Liver (tissue), 9 donors: Measurements from ENCODE around the gene BDKRB2. TPM values are rescaled to one million over a fixed set of nuclear protein-coding genes. Genes with fewer than 3 reads are reported as not detected.

Experiments used
- DNase-seq: peaks from one replicate; pipeline ENCODE4 v3.0.0-alpha.2; 2017; ENCODE audit warnings: low spot score
- H3K27ac ChIP-seq, 2 donors: one replicate each; pipeline ENCODE4 v1.7.0; 2013; ENCODE audit warnings: inconsistent platforms in 2 of 2, low read length in 2 of 2, control low read depth in 1 of 2, low read depth in 1 of 2, mild to moderate bottlenecking in 1 of 2
- H3K27me3 ChIP-seq, 4 donors: one replicate each; pipeline versions ENCODE4 v1.6.1 to v1.7.0; 2013; ENCODE audit warnings: low read length in 3 of 4, inconsistent platforms in 1 of 4, mild to moderate bottlenecking in 1 of 4, moderate library complexity in 1 of 4; ENCODE audit not compliant: control insufficient read depth in 4 of 4, insufficient read depth in 4 of 4
- H3K36me3 ChIP-seq, 4 donors: one replicate each; pipeline versions ENCODE4 v1.6.1 to v1.7.0; 2013; ENCODE audit warnings: low read length in 3 of 4, mild to moderate bottlenecking in 3 of 4, low read depth in 1 of 4, moderate library complexity in 1 of 4; ENCODE audit not compliant: control insufficient read depth in 4 of 4, insufficient read depth in 3 of 4
- H3K4me1 ChIP-seq, 4 donors: one replicate each; pipeline versions ENCODE4 v1.6.1 to v1.7.0; 2013; ENCODE audit warnings: low read length in 3 of 4, mild to moderate bottlenecking in 3 of 4, moderate library complexity in 1 of 4; ENCODE audit not compliant: control insufficient read depth in 4 of 4, insufficient read depth in 4 of 4
- H3K4me3 ChIP-seq, 3 donors: one replicate each; pipeline versions ENCODE4 v1.6.1 to v1.7.0; 2013; ENCODE audit warnings: low read length in 3 of 3, control low read depth in 1 of 3, low read depth in 1 of 3, mild to moderate bottlenecking in 1 of 3
- H3K9ac ChIP-seq, 2 donors: one replicate each; pipeline ENCODE4 v1.7.0; 2013; ENCODE audit warnings: low read length in 2 of 2, mild to moderate bottlenecking in 2 of 2, moderate library complexity in 2 of 2, control low read depth in 1 of 2, low read depth in 1 of 2
- H3K9me3 ChIP-seq, 4 donors: one replicate each; pipeline versions ENCODE4 v1.6.1 to v1.7.0; 2013; ENCODE audit warnings: low read length in 3 of 4; ENCODE audit not compliant: control insufficient read depth in 4 of 4
- ATF3 ChIP-seq: IDR thresholded peaks from 2 replicates; pipeline ENCODE4 v1.6.1; 2016; ENCODE audit warnings: antibody characterized with exemption
- EGR1 ChIP-seq, 2 donors: IDR thresholded peaks; 2 replicates each; pipeline ENCODE4 v1.6.1; 2016 to 2018; ENCODE audit warnings: antibody characterized with exemption in 2 of 2, low read depth in 2 of 2
- FOXA1 ChIP-seq: IDR thresholded peaks from 2 replicates; pipeline ENCODE4 v1.6.1; 2016; ENCODE audit warnings: antibody characterized with exemption
- FOXA2 ChIP-seq: IDR thresholded peaks from 2 replicates; pipeline ENCODE4 v1.6.1; 2016; ENCODE audit warnings: antibody characterized with exemption
- HNF4A ChIP-seq, 2 donors: conservative IDR thresholded peaks; 2 replicates each; pipeline ENCODE4 v1.6.1; 2016; ENCODE audit warnings: antibody characterized with exemption in 2 of 2, mild to moderate bottlenecking in 2 of 2
- HNF4G ChIP-seq: IDR thresholded peaks from 2 replicates; pipeline ENCODE4 v1.6.1; 2016; ENCODE audit warnings: antibody characterized with exemption
- JUND ChIP-seq, 2 donors: IDR thresholded peaks; 2 replicates each; pipeline ENCODE4 v1.6.1; 2016; ENCODE audit warnings: antibody characterized with exemption in 2 of 2
- NR2F2 ChIP-seq: IDR thresholded peaks from 2 replicates; pipeline ENCODE4 v1.6.1; 2016; ENCODE audit warnings: antibody characterized with exemption
- RAD21 ChIP-seq, 2 donors: IDR thresholded peaks; 2 replicates each; pipeline ENCODE4 v1.6.1; 2016; ENCODE audit warnings: antibody characterized with exemption in 2 of 2, mild to moderate bottlenecking in 2 of 2
- SP1 ChIP-seq: IDR thresholded peaks from 2 replicates; pipeline ENCODE4 v1.6.1; 2018; ENCODE audit warnings: antibody characterized with exemption, mild to moderate bottlenecking
- TAF1 ChIP-seq: conservative IDR thresholded peaks from 2 replicates; pipeline ENCODE4 v1.6.1; 2016; ENCODE audit warnings: antibody characterized with exemption, mild to moderate bottlenecking
- WGBS: extraction: QIAGEN DNeasy Blood & Tissue Kit; methylation state at CpG from one replicate; pipeline ENCODE4 v1.1.7; 2013; 5-methylcytosine and 5-hydroxymethylcytosine counted together
- polyA plus RNA-seq, 2 donors: library from polyadenylated mRNA; stranded (reverse) in 1 of 2; unstranded in 1 of 2; fragments of 200-250 nt in 1 of 2; fragments of >200 nt in 1 of 2; fragmentation: Nextera tagmentation in 1 of 2; extraction: Ambion mirVana in 1 of 2; gene quantifications; one replicate each; pipeline versions ENCODE4 v1.2.1 to v1.2.3, GENCODE V29; 2013 to 2015
- total RNA-seq, 2 donors: library from RNA; depleted of rRNA; stranded (reverse); fragments of >200 nt; gene quantifications; one replicate each; pipeline ENCODE4 v1.2.3, GENCODE V29; 2014
- TF ChIP-seq, protein P1 (sequence below): IDR thresholded peaks from 2 replicates; pipeline ENCODE4 v1.6.1; 2016; ENCODE audit warnings: antibody characterized with exemption, mild to moderate bottlenecking
- TF ChIP-seq, protein P2 (sequence below): IDR thresholded peaks from 2 replicates; pipeline ENCODE4 v1.6.1; 2016; ENCODE audit warnings: antibody characterized with exemption
- TF ChIP-seq, protein P3 (sequence below): fragments of 150-350 bp; IDR thresholded peaks from 2 replicates; pipeline ENCODE4 v1.5.1; 2017; ENCODE audit warnings: improper control_type of control experiment, low read depth, low read length; ENCODE audit not compliant: missing input control
- donor health status: healthy.
- donor health status: healthy.
- donor health status: healthy.
- donor health status: healthy.
- donor health status: healthy.

Gene BDKRB2
- total and polyA plus RNA-seq, 4 donors, result 0.10 to 0.25 (median 0.17) TPM

DNA sequence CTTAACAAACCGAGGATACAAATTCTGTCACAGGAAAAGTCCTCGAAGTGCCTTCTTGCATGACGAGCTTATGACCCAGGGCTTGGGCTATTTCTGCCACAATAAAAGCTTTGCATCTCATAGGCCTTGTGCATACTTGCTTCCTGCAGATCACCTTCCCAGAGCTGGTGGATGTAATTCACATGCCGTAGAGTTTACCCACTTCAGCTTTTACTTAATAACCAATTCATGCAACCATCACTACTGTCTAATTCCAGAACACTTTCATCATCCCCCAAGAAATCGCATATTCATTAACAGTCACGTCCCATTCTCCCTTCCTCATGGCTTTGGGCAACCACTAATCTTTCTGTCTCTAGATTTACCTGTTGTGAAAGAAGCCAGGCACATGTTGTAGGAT is 42.4 kb downstream of the BDKRB2 start:
- no peak for DNase-seq
- TF ChIP-seq RAD21 (IDR thresholded peaks at IDR 0.05) (no peak), EGR1 (IDR thresholded peaks at IDR 0.05; ENCODE audit: low read depth in 2 of 2) (no peak), FOXA2 (no peak), NR2F2 (no peak)
- TF ChIP-seq, protein P1, sequence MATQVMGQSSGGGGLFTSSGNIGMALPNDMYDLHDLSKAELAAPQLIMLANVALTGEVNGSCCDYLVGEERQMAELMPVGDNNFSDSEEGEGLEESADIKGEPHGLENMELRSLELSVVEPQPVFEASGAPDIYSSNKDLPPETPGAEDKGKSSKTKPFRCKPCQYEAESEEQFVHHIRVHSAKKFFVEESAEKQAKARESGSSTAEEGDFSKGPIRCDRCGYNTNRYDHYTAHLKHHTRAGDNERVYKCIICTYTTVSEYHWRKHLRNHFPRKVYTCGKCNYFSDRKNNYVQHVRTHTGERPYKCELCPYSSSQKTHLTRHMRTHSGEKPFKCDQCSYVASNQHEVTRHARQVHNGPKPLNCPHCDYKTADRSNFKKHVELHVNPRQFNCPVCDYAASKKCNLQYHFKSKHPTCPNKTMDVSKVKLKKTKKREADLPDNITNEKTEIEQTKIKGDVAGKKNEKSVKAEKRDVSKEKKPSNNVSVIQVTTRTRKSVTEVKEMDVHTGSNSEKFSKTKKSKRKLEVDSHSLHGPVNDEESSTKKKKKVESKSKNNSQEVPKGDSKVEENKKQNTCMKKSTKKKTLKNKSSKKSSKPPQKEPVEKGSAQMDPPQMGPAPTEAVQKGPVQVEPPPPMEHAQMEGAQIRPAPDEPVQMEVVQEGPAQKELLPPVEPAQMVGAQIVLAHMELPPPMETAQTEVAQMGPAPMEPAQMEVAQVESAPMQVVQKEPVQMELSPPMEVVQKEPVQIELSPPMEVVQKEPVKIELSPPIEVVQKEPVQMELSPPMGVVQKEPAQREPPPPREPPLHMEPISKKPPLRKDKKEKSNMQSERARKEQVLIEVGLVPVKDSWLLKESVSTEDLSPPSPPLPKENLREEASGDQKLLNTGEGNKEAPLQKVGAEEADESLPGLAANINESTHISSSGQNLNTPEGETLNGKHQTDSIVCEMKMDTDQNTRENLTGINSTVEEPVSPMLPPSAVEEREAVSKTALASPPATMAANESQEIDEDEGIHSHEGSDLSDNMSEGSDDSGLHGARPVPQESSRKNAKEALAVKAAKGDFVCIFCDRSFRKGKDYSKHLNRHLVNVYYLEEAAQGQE, result no peak
- 88% methylated on average over 6 of the region's 6 CpGs for WGBS

DNA sequence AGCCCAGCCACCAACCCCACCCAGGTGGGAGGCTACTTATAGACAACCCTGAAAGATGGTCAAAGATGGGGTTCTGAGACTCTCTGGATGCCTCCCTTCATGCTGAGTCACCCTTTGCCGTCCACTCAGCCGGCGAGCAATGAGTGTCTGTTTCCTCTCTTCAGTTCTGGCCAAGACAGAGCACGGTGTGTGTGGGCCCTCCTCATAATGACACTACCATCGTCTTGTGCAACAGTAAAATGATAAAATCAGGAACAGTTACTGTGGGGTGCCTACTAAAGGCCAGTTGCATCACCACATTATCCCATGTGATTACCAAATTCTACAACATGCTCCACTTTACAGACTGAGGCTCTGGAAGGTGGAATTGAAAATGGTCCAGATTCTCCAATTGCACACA is 44.4 kb downstream of the BDKRB2 start:
- TF ChIP-seq, protein P2, sequence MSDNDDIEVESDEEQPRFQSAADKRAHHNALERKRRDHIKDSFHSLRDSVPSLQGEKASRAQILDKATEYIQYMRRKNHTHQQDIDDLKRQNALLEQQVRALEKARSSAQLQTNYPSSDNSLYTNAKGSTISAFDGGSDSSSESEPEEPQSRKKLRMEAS, result no peak
- TF ChIP-seq EGR1 (IDR thresholded peaks at IDR 0.05; ENCODE audit: low read depth in 2 of 2) (no peak), FOXA1 (no peak), ATF3 (no peak), TAF1 (no peak), JUND (IDR thresholded peaks at IDR 0.05) (no peak), SP1 (no peak), HNF4G (no peak)
- TF ChIP-seq, protein P3, sequence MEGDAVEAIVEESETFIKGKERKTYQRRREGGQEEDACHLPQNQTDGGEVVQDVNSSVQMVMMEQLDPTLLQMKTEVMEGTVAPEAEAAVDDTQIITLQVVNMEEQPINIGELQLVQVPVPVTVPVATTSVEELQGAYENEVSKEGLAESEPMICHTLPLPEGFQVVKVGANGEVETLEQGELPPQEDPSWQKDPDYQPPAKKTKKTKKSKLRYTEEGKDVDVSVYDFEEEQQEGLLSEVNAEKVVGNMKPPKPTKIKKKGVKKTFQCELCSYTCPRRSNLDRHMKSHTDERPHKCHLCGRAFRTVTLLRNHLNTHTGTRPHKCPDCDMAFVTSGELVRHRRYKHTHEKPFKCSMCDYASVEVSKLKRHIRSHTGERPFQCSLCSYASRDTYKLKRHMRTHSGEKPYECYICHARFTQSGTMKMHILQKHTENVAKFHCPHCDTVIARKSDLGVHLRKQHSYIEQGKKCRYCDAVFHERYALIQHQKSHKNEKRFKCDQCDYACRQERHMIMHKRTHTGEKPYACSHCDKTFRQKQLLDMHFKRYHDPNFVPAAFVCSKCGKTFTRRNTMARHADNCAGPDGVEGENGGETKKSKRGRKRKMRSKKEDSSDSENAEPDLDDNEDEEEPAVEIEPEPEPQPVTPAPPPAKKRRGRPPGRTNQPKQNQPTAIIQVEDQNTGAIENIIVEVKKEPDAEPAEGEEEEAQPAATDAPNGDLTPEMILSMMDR, result no peak
- no peak overlapping the region for H3K9ac ChIP-seq
- H3K4me1 ChIP-seq, result no peaks in the 10 kb centered on the region
- DNase-seq, result no peak
- H3K36me3 ChIP-seq, result no peaks in the 10 kb centered on the region
- H3K27me3 ChIP-seq, result no peaks in the 10 kb centered on the region
- H3K27ac ChIP-seq, result no peak overlapping the region
- no peaks in the 10 kb centered on the region for H3K9me3 ChIP-seq
- 73% methylated on average over 5 of the region's 5 CpGs for WGBS
- H3K4me3 ChIP-seq, result no peak overlapping the region

More for the DNA sequence above, 42.4 kb downstream of the BDKRB2 start:
- Histone ChIP-seq H3K4me3 (no peak overlapping the region), H3K27me3 (no peaks in the 10 kb centered on the region), H3K36me3 (no peaks in the 10 kb centered on the region), H3K27ac (no peak overlapping the region), H3K4me1 (no peaks in the 10 kb centered on the region), H3K9ac (no peak overlapping the region), H3K9me3 (no peaks in the 10 kb centered on the region)

GRCh38 chr14:96250485-96250884 is 45.8 kb downstream of the BDKRB2 start:
- TF ChIP-seq, protein P1, result no peak
- TF ChIP-seq ATF3 (no peak), HNF4A (conservative IDR thresholded peaks at IDR 0.05) (no peak), FOXA2 (no peak), HNF4G (no peak)
- no peaks in the 10 kb centered on the region for H3K36me3 ChIP-seq
- no peak overlapping the region for H3K27ac ChIP-seq
- 71% methylated on average over 3 of the region's 3 CpGs for WGBS
- peaks cover 0 to 3% (median 0%) of the 10 kb centered on the region in 4 donors for H3K27me3 ChIP-seq
- H3K9ac ChIP-seq, result no peak overlapping the region
- no peaks in the 10 kb centered on the region for H3K4me1 ChIP-seq
- H3K4me3 ChIP-seq, result no peak overlapping the region
- no peak for DNase-seq
- no peaks in the 10 kb centered on the region for H3K9me3 ChIP-seq
